Measurements from ENCODE around the gene COBL.

The COBL gene

DNA sequence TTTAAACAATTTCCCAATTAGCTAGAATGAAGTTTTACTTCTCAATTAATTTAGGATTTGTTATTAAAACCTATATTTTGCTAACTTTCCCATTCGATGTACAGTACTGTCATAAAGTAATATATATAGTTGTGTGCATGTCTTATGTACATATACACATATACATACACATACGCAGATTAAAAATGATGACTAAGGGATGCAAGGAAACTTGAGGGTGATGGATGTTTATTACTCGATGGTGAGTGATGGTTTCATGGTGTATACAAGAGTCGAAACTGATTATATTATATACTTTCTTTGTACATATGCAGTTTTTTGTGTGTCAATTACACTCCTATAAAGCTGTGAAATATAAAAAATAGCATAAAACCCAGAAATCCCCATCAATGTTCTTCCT, 248.2 kb downstream of the COBL start:
- Histone ChIP-seq H3K27me3 (ENCODE audit: control insufficient read depth, low read length) (0 out of 2 replicates have a peak, but pooled peaks cover 3% of the 10 kb centered on the region), H3F3A (ENCODE audit: control insufficient read depth, insufficient read depth) (no peaks in the 10 kb centered on the region), H3K79me2 (ENCODE audit: control insufficient read depth, low read length) (no peaks in the 10 kb centered on the region), H3K4me1 (ENCODE audit: control insufficient read depth, low read length) (no peaks in the 10 kb centered on the region), H3K9me2 (replicated peaks; ENCODE audit: control insufficient read depth, low read length) (no peaks in the 10 kb centered on the region), H3K27ac (ENCODE audit: low read depth, low read length) (no peak overlapping the region), H3K4me2 (ENCODE audit: low read length) (no peak overlapping the region), H3K36me3 (ENCODE audit: control insufficient read depth, low read length) (no peaks in the 10 kb centered on the region), H3K4me3 (ENCODE audit: low read length) (no peak overlapping the region), H4K20me1 (ENCODE audit: control insufficient read depth, insufficient read depth, low read depth, low read length) (no peaks in the 10 kb centered on the region), H3K9me3 (ENCODE audit: control insufficient read depth, insufficient read depth, low read length) (no peaks in the 10 kb centered on the region)
- TF ChIP-seq EZH2phosphoT487 (IDR thresholded peaks at IDR 0.05; ENCODE audit: borderline replicate concordance, low read length) (no peak), CTCF (IDR thresholded peaks at IDR 0.05; ENCODE audit: low read depth, low read length, poor library complexity, severe bottlenecking) (no peak)

DNA sequence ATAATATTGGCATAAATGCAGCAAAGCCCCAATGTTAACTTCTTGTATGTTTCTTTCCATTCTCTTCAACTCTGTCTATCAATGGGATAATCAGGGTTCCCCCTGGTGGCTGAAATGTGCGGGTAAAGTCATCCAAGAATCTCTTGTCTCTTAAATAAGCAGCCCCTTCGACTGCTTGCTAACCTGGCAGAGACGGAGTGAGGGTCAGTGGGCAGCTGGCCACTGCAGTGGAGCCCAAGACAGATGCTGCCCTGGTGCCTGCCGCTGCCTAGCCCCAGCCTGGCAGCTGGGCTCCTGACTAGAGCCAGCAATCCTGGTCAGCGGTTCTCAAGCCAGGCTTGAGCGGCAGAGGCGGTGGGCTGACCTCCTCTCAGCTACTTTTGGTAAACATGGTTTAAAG, 248.9 kb downstream of the COBL start:
- H3K9me3 ChIP-seq (ENCODE audit: control insufficient read depth, insufficient read depth, low read length) = no peaks in the 10 kb centered on the region
- H3K27me3 ChIP-seq (ENCODE audit: control insufficient read depth, low read length) = 0 out of 2 replicates have a peak, but pooled peaks cover 3% of the 10 kb centered on the region
- no peaks in the 10 kb centered on the region for H3K79me2 ChIP-seq (ENCODE audit: control insufficient read depth, low read length)
- H3K9me2 ChIP-seq (replicated peaks; ENCODE audit: control insufficient read depth, low read length) = no peaks in the 10 kb centered on the region
- no peaks in the 10 kb centered on the region for H4K20me1 ChIP-seq (ENCODE audit: control insufficient read depth, insufficient read depth, low read depth, low read length)
- H3K36me3 ChIP-seq (ENCODE audit: control insufficient read depth, low read length) = no peaks in the 10 kb centered on the region
- H3K4me1 ChIP-seq (ENCODE audit: control insufficient read depth, low read length) = no peaks in the 10 kb centered on the region
- H3K27ac ChIP-seq (ENCODE audit: low read depth, low read length) = no peak overlapping the region
- H3F3A ChIP-seq (ENCODE audit: control insufficient read depth, insufficient read depth) = no peaks in the 10 kb centered on the region
- H3K4me2 ChIP-seq (ENCODE audit: low read length) = no peak overlapping the region
- H3K4me3 ChIP-seq (ENCODE audit: low read length) = no peak overlapping the region
- TF ChIP-seq EZH2phosphoT487 (IDR thresholded peaks at IDR 0.05; ENCODE audit: borderline replicate concordance, low read length) = no peak
- peak; percentile 86 for TF ChIP-seq CTCF (IDR thresholded peaks at IDR 0.05; ENCODE audit: low read depth, low read length, poor library complexity, severe bottlenecking)

- Histone ChIP-seq H3K9me2 (replicated peaks; ENCODE audit: control insufficient read depth, low read length) (no peaks in the 10 kb centered on the region), H3K4me1 (ENCODE audit: control insufficient read depth, low read length) (no peaks in the 10 kb centered on the region), H4K20me1 (ENCODE audit: control insufficient read depth, insufficient read depth, low read depth, low read length) (no peaks in the 10 kb centered on the region), H3K4me2 (ENCODE audit: low read length) (no peak overlapping the region), H3F3A (ENCODE audit: control insufficient read depth, insufficient read depth) (no peaks in the 10 kb centered on the region), H3K9me3 (ENCODE audit: control insufficient read depth, insufficient read depth, low read length) (no peaks in the 10 kb centered on the region), H3K36me3 (ENCODE audit: control insufficient read depth, low read length) (no peaks in the 10 kb centered on the region), H3K79me2 (ENCODE audit: control insufficient read depth, low read length) (no peaks in the 10 kb centered on the region), H3K27ac (ENCODE audit: low read depth, low read length) (no peak overlapping the region), H3K4me3 (ENCODE audit: low read length) (no peak overlapping the region), H3K27me3 (ENCODE audit: control insufficient read depth, low read length) (0 out of 2 replicates have a peak, but pooled peaks cover 3% of the 10 kb centered on the region)
- TF ChIP-seq CTCF (IDR thresholded peaks at IDR 0.05; ENCODE audit: low read depth, low read length, poor library complexity, severe bottlenecking) (no peak), EZH2phosphoT487 (IDR thresholded peaks at IDR 0.05; ENCODE audit: borderline replicate concordance, low read length) (no peak)
Observed at GRCh38 chr7:51067258-51067657, 249.4 kb downstream of the COBL start.
